Trophoblast cell (in vitro differentiated cells and primary cell): ENCODE measurements around the gene MAPK8IP1.

Experiments
- DNase-seq, 2 donors: peaks; one replicate each; pipeline ENCODE4 v3.0.0-alpha.2; 2016
- H2AFZ ChIP-seq: 2 replicates; pipeline ENCODE4 v1.6.1; 2013; ENCODE audit warnings: low read length, moderate library complexity, mild to moderate bottlenecking; ENCODE audit not compliant: insufficient read depth, poor library complexity
- H2AK5ac ChIP-seq: 2 replicates; pipeline ENCODE4 v1.6.1; 2013; ENCODE audit warnings: mild to moderate bottlenecking, low read length
- H2BK120ac ChIP-seq: 2 replicates; pipeline ENCODE4 v1.6.1; 2013; ENCODE audit warnings: low read length, mild to moderate bottlenecking, moderate library complexity; ENCODE audit not compliant: insufficient read depth, poor library complexity
- H2BK12ac ChIP-seq: 2 replicates; pipeline ENCODE4 v1.6.1; 2013; ENCODE audit warnings: mild to moderate bottlenecking, low read length, moderate library complexity
- H2BK5ac ChIP-seq: 2 replicates; pipeline ENCODE4 v1.6.1; 2013; ENCODE audit warnings: low read length, low read depth, moderate library complexity, mild to moderate bottlenecking; ENCODE audit not compliant: poor library complexity
- H3K14ac ChIP-seq: 2 replicates; pipeline ENCODE4 v1.6.1; 2013; ENCODE audit warnings: mild to moderate bottlenecking, low read length
- H3K18ac ChIP-seq: 2 replicates; pipeline ENCODE4 v1.6.1; 2013; ENCODE audit warnings: mild to moderate bottlenecking, low read length
- H3K23ac ChIP-seq: 2 replicates; pipeline ENCODE4 v1.6.1; 2013; ENCODE audit warnings: low read length
- H3K27ac ChIP-seq: 2 replicates; pipeline ENCODE4 v1.5.1; 2013; ENCODE audit warnings: low read depth, mild to moderate bottlenecking, inconsistent platforms, low read length, moderate library complexity
- H3K27me3 ChIP-seq: 2 replicates; pipeline ENCODE4 v1.6.1; 2013; ENCODE audit warnings: inconsistent platforms, mild to moderate bottlenecking, low read length, moderate library complexity; ENCODE audit not compliant: insufficient read depth
- H3K36me3 ChIP-seq, 2 experiments: 1 replicate in 1 of 2; 2 replicates in 1 of 2; pipeline ENCODE4 v1.6.1; 2013; ENCODE audit warnings: low read length in 2 of 2, mild to moderate bottlenecking in 2 of 2, moderate library complexity in 1 of 2; ENCODE audit not compliant: insufficient read depth in 2 of 2, control insufficient read depth in 1 of 2
- H3K4ac ChIP-seq: 2 replicates; pipeline ENCODE4 v1.6.1; 2013; ENCODE audit warnings: low read depth, mild to moderate bottlenecking, low read length, moderate library complexity
- H3K4me1 ChIP-seq, 2 experiments: 1 replicate in 1 of 2; 2 replicates in 1 of 2; pipeline ENCODE4 v1.6.1; 2013; ENCODE audit warnings: low read length in 2 of 2, mild to moderate bottlenecking in 2 of 2, moderate library complexity in 1 of 2; ENCODE audit not compliant: insufficient read depth in 2 of 2, control insufficient read depth in 1 of 2
- H3K4me2 ChIP-seq: 2 replicates; pipeline ENCODE4 v1.6.1; 2013; ENCODE audit warnings: inconsistent platforms, mild to moderate bottlenecking, low read length, moderate library complexity
- H3K4me3 ChIP-seq: 2 replicates; pipeline ENCODE4 v1.5.1; 2013; ENCODE audit warnings: mild to moderate bottlenecking, low read depth, low read length, inconsistent platforms
- H3K79me1 ChIP-seq: one replicate; pipeline ENCODE4 v1.6.1; 2013; ENCODE audit warnings: low read length
- H3K79me2 ChIP-seq: 2 replicates; pipeline ENCODE4 v1.6.1; 2013; ENCODE audit warnings: low read length, mild to moderate bottlenecking; ENCODE audit not compliant: control insufficient read depth, insufficient read depth, poor library complexity
- H3K9ac ChIP-seq: 2 replicates; pipeline ENCODE4 v1.6.1; 2013; ENCODE audit warnings: mild to moderate bottlenecking, low read length
- H3K9me3 ChIP-seq: 2 replicates; pipeline ENCODE4 v1.6.1; 2013; ENCODE audit warnings: low read depth, mild to moderate bottlenecking, control low read depth, inconsistent platforms, low read length; ENCODE audit not compliant: insufficient read depth
- H4K12ac ChIP-seq: 2 replicates; pipeline ENCODE4 v1.6.1; 2013; ENCODE audit warnings: low read depth, mild to moderate bottlenecking, low read length, moderate library complexity
- H4K8ac ChIP-seq: 2 replicates; pipeline ENCODE4 v1.6.1; 2013; ENCODE audit warnings: low read depth, mild to moderate bottlenecking, low read length, moderate library complexity
- H4K91ac ChIP-seq: one replicate; pipeline ENCODE4 v1.6.1; 2013; ENCODE audit warnings: low read depth, mild to moderate bottlenecking, low read length, moderate library complexity
- WGBS: extraction: QIAGEN DNeasy Blood & Tissue Kit; methylation state at CpG from one replicate; pipeline ENCODE4 v1.1.7; 2013; ENCODE audit warnings: missing lambda C conversion rate; ENCODE audit not compliant: insufficient read length, insufficient coverage; ENCODE audit errors: extremely low coverage; 5-methylcytosine and 5-hydroxymethylcytosine counted together

The MAPK8IP1 gene

DNA sequence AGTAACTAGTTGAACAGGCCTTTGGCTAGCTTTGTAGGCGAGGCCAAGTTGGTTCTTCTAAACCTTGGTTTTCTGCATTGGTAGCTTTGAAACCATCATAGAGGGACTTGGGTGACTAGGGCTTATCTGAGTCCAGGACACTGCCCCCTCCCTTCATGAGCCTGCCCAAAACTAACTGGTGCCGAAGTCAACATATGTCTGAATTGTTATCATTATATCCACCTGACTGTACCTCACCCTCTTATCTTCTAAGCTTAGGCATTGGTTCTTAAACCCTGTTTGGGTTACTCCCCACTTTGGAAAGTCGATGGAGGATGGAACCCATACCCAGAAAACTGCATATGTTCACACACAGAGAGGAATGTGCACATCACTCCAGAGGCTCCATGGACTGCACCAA is 7.6 kb upstream of the MAPK8IP1 start:
- H2AFZ ChIP-seq: no peak overlapping the region
- H2BK5ac ChIP-seq: no peak overlapping the region
- no peak overlapping the region for H4K12ac ChIP-seq
- H3K4ac ChIP-seq: no peak overlapping the region
- H3K4me1 ChIP-seq: no peaks in the 10 kb centered on the region
- H3K27me3 ChIP-seq: no peaks in the 10 kb centered on the region
- H4K8ac ChIP-seq: no peak overlapping the region
- no CpG with 5 or more reads among the region's 3 CpGs for WGBS
- no peaks in the 10 kb centered on the region for H3K9me3 ChIP-seq
- no peak overlapping the region for H2AK5ac ChIP-seq
- H3K9ac ChIP-seq: no peak overlapping the region
- H3K27ac ChIP-seq: no peak overlapping the region
- H3K4me2 ChIP-seq: no peak overlapping the region
- peaks cover 7 to 26% of the 10 kb centered on the region in 2 experiments for H3K36me3 ChIP-seq
- H3K18ac ChIP-seq: no peak overlapping the region
- H3K4me3 ChIP-seq: no peak overlapping the region
- H3K23ac ChIP-seq: no peak overlapping the region
- H2BK12ac ChIP-seq: no peak overlapping the region
- H3K79me2 ChIP-seq: no peaks in the 10 kb centered on the region
- no peak overlapping the region for H3K14ac ChIP-seq
- DNase-seq: no peak
- H4K91ac ChIP-seq: no peak overlapping the region
- H2BK120ac ChIP-seq: no peak overlapping the region
- H3K79me1 ChIP-seq: no peaks in the 10 kb centered on the region

DNA sequence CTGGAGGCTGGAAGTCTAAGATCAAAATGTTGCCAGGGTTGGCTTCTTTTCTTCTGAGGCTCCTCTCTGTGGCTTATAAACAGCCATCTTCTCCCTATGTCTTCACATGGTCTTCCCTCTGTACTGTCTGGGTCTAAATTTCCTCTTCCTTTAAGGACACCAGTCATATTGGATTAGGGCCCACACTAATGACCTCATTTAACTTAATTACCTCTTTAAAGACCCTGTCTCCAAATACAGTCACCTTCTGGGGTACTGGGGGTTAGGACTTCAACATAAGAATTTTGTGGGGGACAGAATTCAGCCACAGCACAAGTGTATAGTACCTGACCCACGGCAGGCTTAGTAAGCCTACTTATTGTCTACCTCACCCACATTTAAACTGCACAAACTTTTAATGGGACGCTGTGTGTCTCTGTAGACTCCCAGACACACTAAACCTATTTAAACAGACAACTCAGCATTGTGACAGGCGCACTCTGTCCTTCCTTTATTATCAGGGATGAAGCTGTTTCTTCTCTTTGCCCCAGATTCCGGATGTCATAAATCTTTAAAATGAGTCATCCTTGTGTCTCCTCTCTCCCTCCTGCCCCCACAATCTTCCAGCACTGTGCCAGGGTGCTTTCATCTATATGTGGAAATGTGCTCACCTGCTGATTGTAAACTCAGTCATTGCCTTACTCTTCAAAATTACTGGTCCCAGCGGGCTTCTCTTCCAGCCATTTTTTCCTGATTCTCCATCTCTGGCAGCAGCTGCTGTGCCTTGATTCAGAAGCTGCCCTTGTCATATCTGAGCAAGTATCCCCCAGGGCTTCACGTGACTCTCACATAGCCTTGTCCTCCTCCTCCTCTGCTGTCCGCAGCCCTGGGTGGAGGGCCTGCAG is 5.4 kb upstream of the MAPK8IP1 start:
- no peak overlapping the region for H3K23ac ChIP-seq
- no peak overlapping the region for H4K8ac ChIP-seq
- H3K27me3 ChIP-seq: no peaks in the 10 kb centered on the region
- H2BK12ac ChIP-seq: no peak overlapping the region
- H3K36me3 ChIP-seq: peaks cover 6 to 25% of the 10 kb centered on the region in 2 experiments
- no peak overlapping the region for H2BK5ac ChIP-seq
- DNase-seq: no peak
- H3K14ac ChIP-seq: no peak overlapping the region
- no peak overlapping the region for H4K12ac ChIP-seq
- no peak overlapping the region for H3K18ac ChIP-seq
- peaks cover 2% of the 10 kb centered on the region for H3K9me3 ChIP-seq
- no peak overlapping the region for H2BK120ac ChIP-seq
- H3K4me3 ChIP-seq: no peak overlapping the region
- no peaks in the 10 kb centered on the region for H3K79me2 ChIP-seq
- H3K4me2 ChIP-seq: no peak overlapping the region
- H2AFZ ChIP-seq: no peak overlapping the region
- no peaks in the 10 kb centered on the region for H3K4me1 ChIP-seq
- no CpG with 5 or more reads among the region's 7 CpGs for WGBS
- H3K79me1 ChIP-seq: no peaks in the 10 kb centered on the region
- H4K91ac ChIP-seq: no peak overlapping the region
- no peak overlapping the region for H2AK5ac ChIP-seq
- H3K4ac ChIP-seq: no peak overlapping the region
- no peak overlapping the region for H3K27ac ChIP-seq
- no peak overlapping the region for H3K9ac ChIP-seq

GRCh38 chr11:45880772-45881570 is 4.5 kb upstream of the MAPK8IP1 start:
- no peak overlapping the region for H3K23ac ChIP-seq
- no CpG with 5 or more reads among the region's 15 CpGs for WGBS
- peaks cover 4% of the 10 kb centered on the region for H3K27me3 ChIP-seq
- H3K18ac ChIP-seq: no peak overlapping the region
- no peak overlapping the region for H4K12ac ChIP-seq
- no peak overlapping the region for H3K4me3 ChIP-seq
- no peak overlapping the region for H2AK5ac ChIP-seq
- no peak overlapping the region for H4K91ac ChIP-seq
- H3K79me1 ChIP-seq: no peaks in the 10 kb centered on the region
- peaks cover 3 to 5% of the 10 kb centered on the region in 2 experiments for H3K4me1 ChIP-seq
- no peak overlapping the region for H3K9ac ChIP-seq
- H3K14ac ChIP-seq: no peak overlapping the region
- H2AFZ ChIP-seq: no peak overlapping the region
- no peaks in the 10 kb centered on the region for H3K79me2 ChIP-seq
- H2BK12ac ChIP-seq: no peak overlapping the region
- H3K4me2 ChIP-seq: no peak overlapping the region
- no peak overlapping the region for H2BK5ac ChIP-seq
- H3K27ac ChIP-seq: no peak overlapping the region
- no peak overlapping the region for H4K8ac ChIP-seq
- no peak overlapping the region for H2BK120ac ChIP-seq
- peaks cover 2% of the 10 kb centered on the region for H3K9me3 ChIP-seq
- peaks cover 4 to 18% of the 10 kb centered on the region in 2 experiments for H3K36me3 ChIP-seq
- H3K4ac ChIP-seq: no peak overlapping the region
- DNase-seq: no peak

DNA sequence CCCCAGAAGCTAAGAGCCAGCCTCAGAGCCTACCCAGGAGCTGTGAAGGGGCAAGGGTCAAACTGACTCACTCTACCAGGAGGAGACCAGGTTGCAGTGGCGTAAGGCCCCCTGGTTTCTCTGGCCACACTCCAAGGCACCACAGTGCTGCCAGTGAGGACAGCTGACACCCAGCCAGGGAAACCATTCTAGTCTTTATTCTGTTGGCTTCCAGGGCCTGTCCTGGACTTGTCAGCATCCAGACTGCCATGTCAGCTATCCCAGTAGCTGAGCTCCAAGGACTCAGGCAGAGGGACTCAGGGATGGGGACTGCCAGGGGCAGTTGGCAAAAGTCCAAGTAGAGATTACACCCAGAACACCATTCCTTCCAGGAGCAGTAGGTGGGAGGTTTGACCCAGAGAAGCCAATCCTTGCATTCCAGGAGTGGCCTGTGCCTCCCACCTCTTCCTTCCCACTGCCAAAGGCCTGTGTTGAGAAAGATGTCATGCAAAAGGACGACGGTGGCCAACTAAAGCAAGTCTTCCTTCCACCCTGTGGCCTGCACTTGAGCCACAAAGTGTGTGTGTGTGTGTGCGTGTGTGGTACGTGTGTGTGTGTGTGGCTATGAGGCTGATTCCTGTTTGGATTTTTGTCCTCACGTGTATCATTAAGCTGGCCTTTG is 3.6 kb upstream of the MAPK8IP1 start:
- Histone ChIP-seq H3K9ac (no peak overlapping the region), H3K27ac (no peak overlapping the region), H2BK5ac (no peak overlapping the region), H3K27me3 (peaks cover 9% of the 10 kb centered on the region), H3K4me2 (no peak overlapping the region), H3K79me1 (no peaks in the 10 kb centered on the region), H2AFZ (no peak overlapping the region), H2AK5ac (no peak overlapping the region), H3K79me2 (no peaks in the 10 kb centered on the region), H3K4ac (no peak overlapping the region), H2BK12ac (no peak overlapping the region), H3K18ac (no peak overlapping the region), H3K9me3 (peaks cover 2% of the 10 kb centered on the region), H3K4me3 (no peak overlapping the region), H4K12ac (no peak overlapping the region), H3K4me1 (peaks cover 4 to 7% of the 10 kb centered on the region in 2 experiments), H2BK120ac (no peak overlapping the region), H4K8ac (no peak overlapping the region), H3K36me3 (peaks cover 4 to 18% of the 10 kb centered on the region in 2 experiments), H4K91ac (no peak overlapping the region), H3K14ac (no peak overlapping the region), H3K23ac (no peak overlapping the region)
- DNase-seq: no peak
- WGBS: no CpG with 5 or more reads among the region's 6 CpGs
